AG09319 (cell line): ENCODE measurements around the gene ERC2.

Source experiments
- DNase-seq: peaks from one replicate; pipeline ENCODE4 v3.0.0-alpha.2; 2010; ENCODE audit warnings: low read depth; ENCODE audit errors: extremely low read depth
- TF ChIP-seq, protein P1 (sequence below): IDR thresholded peaks from 2 replicates; pipeline ENCODE4 v1.5.1; 2011; ENCODE audit warnings: low read depth, mild to moderate bottlenecking, inconsistent platforms, low read length, moderate library complexity

The ERC2 gene

DNA sequence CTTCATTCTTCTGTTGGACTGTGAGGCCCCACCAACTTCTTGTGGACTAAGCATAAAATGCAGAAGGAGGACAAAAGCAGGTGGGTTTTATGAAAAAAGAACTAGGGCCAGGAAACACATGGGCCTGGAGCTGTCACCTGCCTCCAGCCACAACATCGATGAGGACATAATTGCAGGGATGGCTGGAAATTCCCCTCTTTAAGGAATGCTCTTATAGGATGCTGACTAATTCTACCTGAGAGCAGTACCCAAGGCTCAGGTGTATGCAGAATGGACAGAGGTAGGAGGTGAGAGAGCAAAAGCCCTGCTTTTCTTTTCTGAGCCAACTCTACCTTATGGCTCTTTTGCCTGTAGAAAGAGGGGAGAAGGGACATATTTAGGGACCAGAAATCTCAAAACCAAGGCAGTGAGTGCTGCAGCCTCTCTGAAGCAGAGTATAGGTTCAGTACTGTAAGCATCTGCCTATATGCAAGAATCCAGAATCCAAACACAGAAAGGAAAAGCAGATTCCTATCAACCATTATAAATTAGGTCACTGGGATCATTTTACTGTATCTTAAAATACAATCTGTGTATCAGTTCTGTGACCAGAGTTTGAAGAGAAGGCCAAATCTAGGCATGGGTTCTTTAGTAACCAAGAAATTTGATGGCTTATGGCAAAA lies 775.8 kb downstream of the ERC2 start:
- DNase-seq = no peak

DNA sequence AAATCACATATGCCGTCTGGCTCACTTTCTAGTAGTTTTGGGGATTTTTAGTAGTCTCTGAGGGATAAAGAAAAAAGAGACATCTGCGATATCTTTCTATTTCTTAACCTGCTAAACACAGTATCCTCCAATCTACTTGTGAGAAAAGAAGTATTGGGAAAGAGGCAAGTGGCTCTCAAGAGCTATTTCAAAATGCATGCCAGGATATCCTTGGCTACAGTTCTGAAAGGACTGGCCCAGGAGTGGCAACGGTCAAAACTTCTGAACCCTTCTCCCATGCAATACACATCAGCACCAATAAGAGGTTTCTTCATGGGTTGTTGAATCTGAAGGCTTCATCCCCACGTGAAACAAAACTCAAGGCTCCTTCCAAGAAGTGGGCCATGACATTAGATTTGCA lies 777.1 kb downstream of the ERC2 start:
- TF ChIP-seq, protein P1, sequence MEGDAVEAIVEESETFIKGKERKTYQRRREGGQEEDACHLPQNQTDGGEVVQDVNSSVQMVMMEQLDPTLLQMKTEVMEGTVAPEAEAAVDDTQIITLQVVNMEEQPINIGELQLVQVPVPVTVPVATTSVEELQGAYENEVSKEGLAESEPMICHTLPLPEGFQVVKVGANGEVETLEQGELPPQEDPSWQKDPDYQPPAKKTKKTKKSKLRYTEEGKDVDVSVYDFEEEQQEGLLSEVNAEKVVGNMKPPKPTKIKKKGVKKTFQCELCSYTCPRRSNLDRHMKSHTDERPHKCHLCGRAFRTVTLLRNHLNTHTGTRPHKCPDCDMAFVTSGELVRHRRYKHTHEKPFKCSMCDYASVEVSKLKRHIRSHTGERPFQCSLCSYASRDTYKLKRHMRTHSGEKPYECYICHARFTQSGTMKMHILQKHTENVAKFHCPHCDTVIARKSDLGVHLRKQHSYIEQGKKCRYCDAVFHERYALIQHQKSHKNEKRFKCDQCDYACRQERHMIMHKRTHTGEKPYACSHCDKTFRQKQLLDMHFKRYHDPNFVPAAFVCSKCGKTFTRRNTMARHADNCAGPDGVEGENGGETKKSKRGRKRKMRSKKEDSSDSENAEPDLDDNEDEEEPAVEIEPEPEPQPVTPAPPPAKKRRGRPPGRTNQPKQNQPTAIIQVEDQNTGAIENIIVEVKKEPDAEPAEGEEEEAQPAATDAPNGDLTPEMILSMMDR = no peak
- DNase-seq = no peak

More for the DNA sequence above, 775.8 kb downstream of the ERC2 start:
- TF ChIP-seq, protein P1 = no peak

- TF ChIP-seq, protein P1 = no peak
- DNase-seq = no peak
These were observed 777.5 kb downstream of the ERC2 start for GRCh38 chr3:55690726-55691125.

GRCh38 chr3:55690177-55690576 lies 778.1 kb downstream of the ERC2 start:
- DNase-seq = no peak
- TF ChIP-seq, protein P1 = no peak

DNA sequence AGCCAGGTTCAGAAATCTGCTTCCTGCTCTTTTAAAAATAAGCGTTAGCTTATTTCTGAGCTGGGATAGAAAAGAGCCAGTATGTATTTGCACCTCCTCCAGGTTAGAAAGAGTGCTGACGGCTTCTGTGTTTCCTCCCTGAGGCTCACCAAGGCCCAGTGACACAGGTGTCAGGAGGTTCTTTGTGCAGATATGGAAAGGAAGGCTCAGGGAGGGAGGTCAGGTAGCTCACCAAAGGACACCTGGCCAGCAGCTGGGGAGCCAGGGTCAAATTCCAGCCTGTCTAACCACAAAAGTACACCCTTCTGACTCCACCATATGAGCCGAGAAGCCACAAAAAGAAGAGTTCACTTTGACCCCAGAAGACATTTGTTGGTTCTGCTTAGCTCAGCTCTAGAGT lies 780.1 kb downstream of the ERC2 start:
- TF ChIP-seq, protein P1 = no peak
- no peak for DNase-seq

DNA sequence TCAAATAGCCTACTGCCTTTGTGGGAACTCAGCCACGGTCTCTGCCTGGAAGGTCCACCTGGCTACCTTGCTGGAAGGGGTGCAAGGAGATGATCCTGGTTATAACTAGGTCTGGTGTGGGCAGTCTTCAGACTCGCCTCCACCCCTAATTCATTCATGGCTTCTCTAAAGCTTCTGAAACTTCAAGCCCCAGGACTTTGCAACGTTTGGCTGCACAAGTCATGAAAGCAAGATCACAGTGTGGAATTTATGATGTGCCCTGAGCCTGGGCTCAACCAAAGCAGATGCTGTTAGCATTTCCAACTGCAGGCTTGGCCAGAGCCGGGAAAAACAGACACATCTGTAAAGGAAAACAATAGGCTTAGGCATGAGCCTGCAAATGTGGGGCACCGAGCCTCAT lies 780.7 kb downstream of the ERC2 start:
- TF ChIP-seq, protein P1 = no peak
- DNase-seq = no peak

DNA sequence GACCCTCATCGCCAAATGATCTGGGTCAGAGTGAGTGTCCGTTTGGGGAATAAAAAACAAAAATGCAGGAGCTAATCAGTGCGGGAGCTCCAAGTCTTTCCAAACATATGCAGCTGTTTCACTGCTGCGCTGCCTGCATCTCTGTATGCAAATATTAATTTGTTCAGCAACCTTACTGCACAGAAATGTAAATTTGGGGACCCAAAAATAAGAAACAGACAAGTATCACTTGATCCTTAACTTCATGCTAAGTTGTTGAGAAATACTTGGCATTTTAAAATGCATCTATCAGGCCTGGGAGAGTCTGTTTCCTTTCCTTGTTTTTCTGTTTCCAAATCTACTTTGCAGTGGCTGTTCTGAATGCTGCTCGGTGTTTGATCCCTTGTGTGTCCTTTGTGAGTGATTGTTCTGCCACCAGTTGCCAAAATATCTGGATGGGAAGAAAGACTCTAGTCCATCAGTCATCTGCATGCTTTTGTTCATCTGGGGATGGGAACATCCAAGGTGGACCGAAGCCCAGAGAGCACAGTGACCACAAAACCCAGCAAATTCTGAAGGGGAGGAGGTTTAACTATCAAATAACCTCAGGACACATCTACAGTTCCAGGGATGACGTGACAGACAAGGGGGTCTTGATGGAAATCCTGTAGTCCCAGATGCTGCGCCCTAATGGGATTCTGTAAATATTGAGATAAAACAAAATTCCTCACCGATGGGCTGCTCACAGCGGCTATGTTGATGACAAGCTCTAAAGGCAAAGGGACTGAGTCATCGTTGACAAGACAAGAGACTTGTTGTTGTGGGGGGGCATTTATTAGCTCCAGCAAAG lies 781.6 kb downstream of the ERC2 start:
- TF ChIP-seq, protein P1 = no peak
- no peak for DNase-seq
